H4 (cell line): ENCODE results near the gene NEO1. TPM values are rescaled to one million over a fixed set of nuclear protein-coding genes. Genes with fewer than 3 reads are reported as not detected.

Source experiments
- DNase-seq: peaks from one replicate; pipeline ENCODE4 v3.0.0-alpha.2; 2015; ENCODE audit warnings: low spot score
- total RNA-seq: library from RNA; depleted of rRNA; stranded (reverse); fragments of >200 nt; shearing (Covaris generic); gene quantifications from 2 replicates; pipeline ENCODE4 v1.2.3, GENCODE V29; 2014; rRNA removed

Gene NEO1, protein sequence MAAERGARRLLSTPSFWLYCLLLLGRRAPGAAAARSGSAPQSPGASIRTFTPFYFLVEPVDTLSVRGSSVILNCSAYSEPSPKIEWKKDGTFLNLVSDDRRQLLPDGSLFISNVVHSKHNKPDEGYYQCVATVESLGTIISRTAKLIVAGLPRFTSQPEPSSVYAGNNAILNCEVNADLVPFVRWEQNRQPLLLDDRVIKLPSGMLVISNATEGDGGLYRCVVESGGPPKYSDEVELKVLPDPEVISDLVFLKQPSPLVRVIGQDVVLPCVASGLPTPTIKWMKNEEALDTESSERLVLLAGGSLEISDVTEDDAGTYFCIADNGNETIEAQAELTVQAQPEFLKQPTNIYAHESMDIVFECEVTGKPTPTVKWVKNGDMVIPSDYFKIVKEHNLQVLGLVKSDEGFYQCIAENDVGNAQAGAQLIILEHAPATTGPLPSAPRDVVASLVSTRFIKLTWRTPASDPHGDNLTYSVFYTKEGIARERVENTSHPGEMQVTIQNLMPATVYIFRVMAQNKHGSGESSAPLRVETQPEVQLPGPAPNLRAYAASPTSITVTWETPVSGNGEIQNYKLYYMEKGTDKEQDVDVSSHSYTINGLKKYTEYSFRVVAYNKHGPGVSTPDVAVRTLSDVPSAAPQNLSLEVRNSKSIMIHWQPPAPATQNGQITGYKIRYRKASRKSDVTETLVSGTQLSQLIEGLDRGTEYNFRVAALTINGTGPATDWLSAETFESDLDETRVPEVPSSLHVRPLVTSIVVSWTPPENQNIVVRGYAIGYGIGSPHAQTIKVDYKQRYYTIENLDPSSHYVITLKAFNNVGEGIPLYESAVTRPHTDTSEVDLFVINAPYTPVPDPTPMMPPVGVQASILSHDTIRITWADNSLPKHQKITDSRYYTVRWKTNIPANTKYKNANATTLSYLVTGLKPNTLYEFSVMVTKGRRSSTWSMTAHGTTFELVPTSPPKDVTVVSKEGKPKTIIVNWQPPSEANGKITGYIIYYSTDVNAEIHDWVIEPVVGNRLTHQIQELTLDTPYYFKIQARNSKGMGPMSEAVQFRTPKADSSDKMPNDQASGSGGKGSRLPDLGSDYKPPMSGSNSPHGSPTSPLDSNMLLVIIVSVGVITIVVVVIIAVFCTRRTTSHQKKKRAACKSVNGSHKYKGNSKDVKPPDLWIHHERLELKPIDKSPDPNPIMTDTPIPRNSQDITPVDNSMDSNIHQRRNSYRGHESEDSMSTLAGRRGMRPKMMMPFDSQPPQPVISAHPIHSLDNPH (N-terminal part only)
- total RNA-seq, result 40.2 and 47.7 TPM in 2 replicates

DNA sequence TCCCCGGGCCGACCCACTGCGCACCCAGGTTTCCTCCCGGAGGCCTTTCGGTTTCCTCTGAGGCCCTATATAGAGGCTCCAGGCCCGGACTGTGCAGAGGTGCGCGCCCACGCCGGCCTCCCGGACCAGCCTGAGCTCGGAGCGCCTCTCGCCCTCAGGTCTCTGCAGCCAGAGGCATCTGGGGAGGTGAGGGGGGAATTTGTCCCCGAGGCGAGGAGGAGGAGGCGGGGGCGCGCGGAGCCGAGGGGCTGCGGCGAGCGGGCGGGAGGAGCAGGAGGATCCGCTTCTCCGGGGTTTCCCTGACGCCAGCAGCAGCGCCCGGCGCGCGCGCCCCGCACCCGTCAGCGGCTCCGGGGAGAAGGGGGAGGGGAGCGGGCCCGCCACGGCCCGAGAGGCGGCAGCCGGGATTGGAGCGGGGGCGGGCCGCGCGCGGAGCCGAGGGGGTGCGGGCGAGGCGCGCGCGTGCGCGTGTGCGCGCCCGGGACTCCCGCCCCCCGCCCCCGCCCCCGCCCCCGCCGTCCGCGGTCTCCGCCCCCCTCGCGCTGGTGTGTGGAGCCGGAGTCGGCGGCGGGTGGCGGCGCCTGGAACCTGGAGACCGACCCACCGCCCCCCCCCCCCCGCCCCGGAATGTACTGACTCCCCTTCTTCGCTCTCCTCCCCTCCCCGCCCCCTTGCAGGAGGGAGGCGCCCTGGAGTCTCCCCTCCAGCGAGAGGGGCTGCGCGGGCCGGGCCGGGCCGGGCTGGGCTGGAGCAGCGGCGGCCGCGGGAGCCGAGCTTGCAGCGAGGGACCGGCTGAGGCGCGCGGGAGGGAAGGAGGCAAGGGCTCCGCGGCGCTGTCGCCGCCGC lies at the start of gene NEO1:
Gene NEO1 (plus strand): TSS at position 657 of the 846 bp plus-strand sequence. CDS start 213 bp downstream, outside the sequence.
- peak; percentile 65 for DNase-seq

DNA sequence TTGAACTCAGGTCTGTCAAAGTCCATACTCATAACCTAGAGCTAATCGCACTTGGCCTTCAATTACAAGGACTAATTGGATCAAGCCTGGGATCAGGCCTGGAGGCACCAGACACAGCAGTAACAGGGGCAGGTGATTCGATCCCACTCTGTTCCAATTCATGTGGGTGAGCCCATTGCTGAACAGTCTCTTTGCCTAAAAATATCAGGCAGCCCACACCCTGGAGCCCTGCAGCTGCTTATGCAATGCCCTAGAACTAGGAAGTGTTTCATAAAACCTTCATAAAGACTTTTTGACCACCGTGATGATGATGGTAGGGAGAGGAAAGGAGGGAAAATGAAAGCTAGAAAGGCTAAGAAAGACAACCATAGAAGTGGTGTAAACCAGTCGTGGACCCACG lies 47.8 kb upstream of the NEO1 start:
- DNase-seq, result no peak

DNA sequence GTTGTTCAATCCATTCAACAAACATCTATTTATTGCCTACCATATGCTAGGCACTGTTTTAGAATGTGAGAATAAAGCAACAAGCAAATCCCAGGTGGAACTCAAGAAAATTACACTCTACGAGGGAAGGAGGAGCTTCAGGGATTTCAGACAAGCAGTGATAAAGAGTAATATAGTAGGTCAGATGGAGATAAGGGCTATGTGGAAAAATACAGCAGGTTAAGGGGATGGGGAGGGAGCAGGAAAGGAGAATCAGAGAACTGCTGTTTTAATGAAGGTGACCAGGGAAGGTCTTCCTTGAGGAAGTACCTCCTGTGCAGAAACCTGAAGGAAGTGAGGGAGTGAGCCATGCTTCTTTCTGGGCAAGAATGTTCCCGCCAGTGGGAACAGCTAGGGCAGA lies 47.2 kb upstream of the NEO1 start:
- DNase-seq, result no peak

DNA sequence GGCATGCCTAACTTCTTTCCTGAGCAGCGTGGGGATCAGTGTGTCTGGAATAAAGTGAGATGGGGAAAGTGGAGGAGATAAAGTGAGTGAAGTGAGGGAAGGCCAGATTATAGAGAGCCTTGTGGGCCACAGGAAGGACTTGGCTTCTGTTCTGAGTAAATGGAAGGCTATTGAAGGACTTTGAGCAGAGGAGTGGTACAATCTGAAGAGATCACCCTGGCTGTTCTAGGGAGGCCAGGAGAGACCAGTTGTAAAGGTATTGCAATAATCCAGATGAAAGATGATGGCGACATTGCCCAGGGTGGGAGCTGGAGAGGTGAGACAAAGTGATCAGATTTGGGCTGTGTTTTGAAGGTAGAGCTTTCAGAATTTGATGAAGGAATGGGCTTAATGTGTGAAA lies 46.8 kb upstream of the NEO1 start:
- no peak for DNase-seq

DNA sequence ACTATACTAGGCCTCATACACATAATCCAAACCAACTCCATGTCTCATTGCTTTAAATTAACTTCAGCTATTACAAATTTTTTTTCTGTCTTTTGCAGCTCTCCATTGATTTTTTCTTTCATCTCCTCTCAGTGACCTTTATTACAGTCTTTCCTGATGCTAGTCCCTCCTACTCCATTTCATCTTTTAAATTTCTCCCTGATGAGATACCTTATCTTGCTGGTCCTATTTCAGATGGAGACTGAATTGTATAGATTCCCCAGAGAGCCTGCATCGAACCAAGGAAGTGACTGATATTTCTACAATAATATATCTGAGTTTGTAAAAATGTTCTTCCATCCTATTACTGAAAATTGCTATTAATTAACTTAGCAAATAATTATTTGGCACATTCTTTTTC lies 45.7 kb upstream of the NEO1 start:
- no peak for DNase-seq

DNA sequence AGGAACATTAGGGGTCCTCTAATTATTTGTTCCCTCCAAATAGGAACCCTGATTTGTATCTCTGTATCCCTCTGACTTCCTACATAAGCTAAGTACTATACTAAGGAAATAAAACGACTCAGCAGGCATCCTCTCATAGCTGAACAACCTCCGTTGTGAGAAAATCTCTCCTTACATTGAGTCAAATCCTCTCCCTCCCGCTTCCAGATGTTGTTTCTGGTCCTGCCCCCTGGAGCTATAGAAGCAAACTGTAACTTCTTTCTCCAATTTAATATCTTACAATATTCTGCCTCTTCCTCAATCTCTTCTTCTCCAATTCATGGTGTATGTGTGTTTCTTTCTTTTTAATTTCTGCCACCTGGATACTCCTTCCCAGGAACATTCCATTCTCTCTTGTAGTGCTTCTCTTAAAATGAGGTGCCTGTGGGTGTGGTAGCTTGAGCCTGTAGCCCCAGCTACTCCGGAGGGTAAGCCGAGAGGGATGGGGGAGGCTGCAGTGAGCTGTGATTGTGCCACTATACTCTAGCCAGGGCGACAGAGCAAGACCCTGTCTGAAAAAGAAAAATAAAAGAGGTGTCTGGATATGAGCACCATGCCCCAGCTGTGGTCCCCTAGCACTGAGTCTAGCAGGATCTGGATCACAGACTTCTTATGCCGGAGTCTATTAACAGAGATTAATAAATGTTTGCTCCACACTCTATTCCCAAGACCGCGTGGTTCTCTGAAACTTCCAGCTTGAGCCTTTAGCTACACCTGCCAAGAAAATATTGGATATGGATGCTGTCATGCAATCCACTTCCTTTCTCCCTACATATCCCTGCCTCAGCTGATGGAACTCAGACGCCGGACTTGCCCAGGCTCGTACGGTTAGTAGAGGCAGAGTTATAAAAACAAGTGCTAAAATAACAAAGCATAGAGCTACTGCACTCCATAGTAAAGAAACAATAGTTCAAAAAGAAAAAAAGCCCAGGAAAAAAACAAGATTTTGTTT lies 42.9 kb upstream of the NEO1 start:
- no peak for DNase-seq

DNA sequence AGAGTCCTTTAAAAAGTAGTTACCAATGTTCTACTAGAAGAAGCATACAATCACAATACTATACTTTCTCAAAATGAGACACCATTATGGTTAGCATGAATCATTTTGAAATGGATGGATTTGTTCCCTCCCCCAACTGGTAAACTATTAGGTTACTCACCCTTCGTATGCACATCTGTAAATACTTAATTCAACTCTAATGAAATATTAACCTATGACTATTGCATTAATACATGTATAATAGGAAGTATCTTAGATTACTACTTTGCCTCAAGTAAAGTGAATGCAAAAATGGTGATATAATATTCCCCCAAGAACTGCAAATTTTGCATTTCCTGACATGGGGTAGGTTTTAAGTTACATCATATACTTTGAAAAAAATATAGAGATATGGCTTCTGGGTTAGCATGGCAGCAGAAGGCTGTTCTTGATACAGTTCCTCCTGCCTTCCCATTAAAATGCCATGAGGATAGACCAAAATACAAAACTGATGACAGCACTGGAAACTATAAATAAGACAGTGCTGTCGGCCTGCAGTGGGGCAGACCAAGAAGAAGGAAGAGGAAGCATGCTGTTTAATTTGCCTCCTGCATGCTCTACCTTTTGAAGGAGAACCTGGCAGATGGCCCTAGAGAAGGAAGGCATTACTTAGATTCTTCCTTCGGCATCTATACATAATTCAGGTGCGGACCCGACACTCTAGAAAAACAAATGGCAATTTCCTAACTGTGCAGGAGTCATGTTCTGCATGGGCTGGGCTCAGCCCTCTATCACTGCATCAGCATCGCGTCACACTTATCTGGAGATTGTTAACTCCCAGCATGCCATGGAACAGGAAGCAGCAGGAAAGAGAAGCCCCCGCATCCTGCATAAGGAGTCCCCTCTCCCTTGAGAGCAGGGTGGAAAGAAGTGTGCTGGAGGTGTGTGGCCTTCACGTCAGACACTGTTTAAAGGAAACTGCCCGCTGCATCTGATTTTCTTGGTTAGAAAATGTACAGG lies 41.8 kb upstream of the NEO1 start:
- DNase-seq, result no peak

DNA sequence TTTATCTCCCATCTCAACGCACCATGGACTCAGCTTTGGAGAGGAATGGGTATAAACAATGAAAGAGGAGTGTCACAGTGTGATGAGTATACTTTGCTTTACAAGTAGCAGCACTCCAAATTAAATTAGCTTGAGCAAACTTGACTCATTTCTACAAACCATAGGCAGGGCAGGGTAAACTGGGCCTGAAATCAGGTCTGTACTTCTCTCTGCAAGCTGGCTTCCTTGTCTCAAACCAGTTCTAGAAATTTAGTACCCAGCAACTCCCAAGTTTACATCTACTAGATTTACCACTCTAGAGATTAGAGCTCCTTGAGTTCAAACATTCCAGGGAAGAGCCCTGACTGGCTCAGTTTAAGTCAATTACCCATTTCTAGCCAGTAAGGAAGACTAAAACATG lies 37.4 kb upstream of the NEO1 start:
- DNase-seq, result no peak

DNA sequence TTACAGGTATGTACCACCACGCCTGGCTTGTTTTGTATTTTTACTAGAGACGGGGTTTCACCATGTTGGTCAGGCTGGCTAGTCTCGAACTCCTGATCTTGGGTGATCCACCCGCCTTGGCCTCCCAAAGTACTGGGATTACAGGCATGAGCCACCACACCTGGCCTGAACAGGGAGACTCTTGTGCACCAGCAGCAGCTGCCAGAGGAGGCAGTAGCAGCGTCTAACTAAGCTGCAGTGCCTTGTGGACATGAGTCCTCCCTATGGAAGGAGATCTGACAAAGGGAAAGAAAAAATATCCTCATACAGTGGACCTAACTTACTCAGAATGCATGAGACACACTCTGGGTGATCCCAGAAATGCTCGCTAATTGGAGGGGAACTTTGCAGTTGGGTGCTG lies 36.8 kb upstream of the NEO1 start:
- DNase-seq, result no peak

DNA sequence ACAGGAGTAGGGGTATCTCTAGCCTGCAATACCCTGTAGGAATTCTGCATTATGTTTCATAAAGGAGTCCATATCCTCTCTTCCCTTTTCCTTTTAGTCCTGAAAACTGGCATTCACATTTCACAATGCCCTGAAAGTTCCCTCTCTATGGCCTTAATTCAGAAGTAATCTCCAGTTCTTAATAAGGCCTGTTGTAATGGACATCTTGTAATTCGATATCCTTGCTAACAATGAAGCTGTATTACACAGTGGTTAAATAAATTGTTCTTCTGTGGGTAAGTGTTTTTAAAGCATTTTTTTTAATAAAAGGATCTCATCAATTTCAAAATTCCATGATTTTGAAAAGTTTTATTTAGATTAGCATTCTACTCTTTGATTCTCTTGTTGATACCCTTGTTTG lies 34.3 kb upstream of the NEO1 start:
- no peak for DNase-seq

DNA sequence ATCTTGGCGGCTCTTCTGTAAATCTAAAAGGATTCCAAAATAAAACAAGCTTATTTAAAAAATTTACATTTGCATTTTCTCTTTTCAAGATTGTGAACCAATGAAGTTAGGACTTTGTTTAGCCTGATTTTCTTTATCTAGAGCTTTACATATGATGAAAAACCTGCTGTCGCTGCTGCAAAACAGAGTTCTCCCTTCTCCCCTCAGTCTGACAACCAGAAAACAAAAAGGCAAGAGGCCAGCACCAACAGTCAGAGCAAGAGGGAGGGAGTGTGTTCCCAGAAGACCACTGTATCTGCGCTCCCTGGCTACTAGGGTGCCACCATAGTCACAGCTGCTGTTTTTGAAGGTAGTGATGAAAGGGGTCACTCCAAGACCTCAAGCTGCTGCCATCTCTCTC lies 33.1 kb upstream of the NEO1 start:
- DNase-seq, result no peak

DNA sequence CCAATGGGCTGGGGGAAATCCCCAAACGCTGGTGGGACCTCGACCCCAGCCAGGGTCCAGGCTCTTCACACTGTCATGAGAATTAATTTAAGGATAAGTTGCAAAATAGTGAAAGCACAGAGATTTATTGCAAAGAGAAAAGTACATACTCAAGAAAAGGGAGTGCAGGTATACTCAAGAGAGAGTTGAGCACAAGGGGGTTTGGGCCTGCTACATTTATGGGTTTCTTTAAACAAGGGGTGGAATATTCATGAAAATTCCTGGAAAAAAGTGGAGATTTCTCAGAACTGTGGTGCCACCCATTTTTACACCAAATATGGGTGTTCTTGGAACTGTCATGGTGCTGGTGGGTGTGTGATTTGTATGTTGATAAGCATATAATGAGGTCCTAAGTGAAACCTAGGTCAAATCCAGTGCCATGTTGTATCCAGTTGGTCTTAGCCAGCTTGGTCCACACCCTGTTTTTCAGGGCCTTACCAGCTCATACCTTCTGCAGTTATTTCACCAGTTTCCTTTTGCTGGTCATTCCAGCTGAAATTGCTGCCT lies 32.6 kb upstream of the NEO1 start:
- no peak for DNase-seq

DNA sequence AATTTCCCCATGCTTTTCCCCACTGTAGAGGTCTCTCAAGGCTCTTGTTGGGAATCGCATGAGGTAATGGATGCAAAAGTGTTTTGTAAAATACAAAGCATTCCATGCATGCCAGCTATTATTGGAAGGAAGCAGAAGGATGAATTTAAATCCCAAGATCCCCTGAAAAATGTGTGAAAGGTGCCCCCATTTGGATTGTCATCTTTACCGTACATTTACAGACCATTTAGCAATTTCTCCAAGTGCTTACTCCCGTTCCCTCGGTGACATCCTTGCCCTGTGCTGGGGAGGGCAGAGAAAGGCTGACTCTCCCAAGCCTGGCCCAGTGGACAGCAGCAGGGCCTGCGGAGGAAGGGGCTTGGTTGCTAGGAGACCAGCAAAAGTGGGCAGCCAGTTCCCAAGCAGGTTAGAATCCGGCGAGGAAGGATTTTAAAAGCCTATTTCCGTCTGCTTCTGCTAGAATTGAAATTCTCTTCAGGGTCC lies 31.1 kb upstream of the NEO1 start:
- DNase-seq, result no peak

DNA sequence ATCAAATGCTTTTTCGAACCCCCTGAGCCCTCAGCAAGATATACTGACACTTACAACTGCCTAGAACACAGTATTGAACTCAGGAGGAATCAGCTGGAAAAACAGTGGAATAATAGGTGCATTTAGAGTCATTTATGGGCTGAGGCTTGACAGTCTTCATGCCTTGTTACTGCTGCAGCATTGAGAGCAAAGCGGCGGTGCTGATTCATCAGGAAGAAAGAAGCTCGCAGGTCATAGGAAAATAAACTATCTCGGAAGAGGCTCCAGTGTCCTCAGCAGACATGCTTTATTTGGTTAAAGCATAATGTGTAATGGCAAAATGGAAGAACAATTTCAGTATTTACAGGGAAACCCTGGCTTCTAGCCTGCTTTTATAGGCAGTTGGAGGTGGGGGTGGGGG lies 30.1 kb upstream of the NEO1 start:
- DNase-seq, result no peak

DNA sequence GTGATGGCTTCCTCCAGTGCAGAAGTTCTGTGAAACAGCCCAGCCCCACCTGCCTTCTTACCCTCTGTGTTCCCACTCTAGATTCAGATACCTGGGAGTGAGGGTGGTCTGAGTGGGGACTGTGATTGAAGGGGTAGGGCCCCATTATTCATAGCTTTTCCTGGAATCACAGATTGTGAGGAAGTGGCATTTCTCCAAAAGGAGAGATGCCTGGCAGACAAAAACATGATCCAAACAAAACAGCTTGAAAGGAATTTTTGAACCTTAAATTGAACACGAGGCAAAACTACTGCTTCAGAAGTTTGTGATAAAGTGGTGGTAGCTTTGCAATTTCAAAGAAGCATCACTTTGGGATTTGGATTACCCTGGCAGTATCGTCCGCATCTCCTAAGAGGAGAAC lies 29.2 kb upstream of the NEO1 start:
- DNase-seq, result no peak

DNA sequence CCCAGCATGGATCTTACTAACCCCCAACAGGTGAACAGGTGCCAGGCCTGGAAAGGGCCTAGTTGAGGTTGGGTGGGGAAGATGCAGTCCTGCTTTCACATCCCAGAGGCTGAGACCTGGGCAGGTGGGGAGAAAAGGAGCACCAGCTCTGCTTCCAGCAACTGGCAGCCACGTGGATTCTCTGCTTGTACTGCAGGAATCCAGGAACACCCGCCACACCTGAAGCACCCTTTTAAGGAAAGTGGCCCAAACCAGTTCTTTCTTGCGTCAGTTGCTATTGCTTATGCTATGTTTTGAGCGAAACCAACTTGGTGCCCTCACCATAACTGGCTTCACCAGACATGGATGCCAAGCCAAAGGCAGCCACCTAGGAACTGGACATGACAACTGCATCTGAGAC lies 28.1 kb upstream of the NEO1 start:
- DNase-seq, result no peak

DNA sequence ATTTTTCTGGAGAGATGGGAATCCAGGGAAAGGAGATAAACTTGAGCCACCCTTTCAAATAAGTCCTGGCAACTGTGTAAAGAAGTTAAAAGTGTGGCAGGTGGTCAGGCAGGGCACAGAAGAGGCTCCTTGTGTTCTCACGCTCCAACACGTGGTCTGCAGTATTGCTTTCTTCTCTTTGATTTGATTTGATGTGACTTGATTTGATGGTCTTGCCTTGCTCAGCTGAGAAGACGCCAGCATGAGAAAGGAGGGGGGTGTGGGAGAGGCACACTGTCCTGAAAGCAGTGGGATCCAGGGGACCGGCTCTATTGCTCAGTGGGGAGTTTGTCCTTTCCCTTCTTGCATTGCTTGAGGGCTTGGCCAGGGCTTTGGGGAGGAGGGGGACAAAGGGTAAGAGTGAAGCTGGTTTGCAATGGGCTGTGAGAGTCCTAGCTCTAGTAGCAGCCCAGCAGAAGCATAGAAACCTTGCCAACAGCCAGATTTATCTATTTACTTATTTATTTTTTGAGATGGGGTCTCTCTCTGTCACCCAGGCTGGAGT lies 25.7 kb upstream of the NEO1 start:
- no peak for DNase-seq

DNA sequence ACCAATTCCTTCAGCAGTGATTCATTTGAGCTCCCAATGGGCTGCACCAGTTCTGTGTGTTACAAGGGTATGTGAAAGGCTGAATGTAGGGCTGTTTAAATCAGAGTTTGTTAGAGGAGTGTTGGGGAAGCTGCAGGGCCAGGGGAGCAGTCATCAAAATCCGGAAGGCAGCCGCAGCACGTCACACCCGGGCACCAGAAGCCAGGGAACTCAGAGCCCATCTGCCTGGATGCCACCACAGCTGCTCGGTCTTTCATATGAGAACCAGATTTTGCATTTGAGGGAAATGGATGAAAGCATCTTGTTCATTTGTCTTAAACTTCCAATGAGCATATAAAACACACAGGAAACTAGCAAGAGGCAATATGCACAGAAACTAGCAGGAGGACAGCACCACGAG lies 24.2 kb upstream of the NEO1 start:
- DNase-seq, result no peak
